ENCODE measurements around the gene ACSL6. TPM values are rescaled to one million over a fixed set of nuclear protein-coding genes. Genes with fewer than 3 reads are reported as not detected.

Gene ACSL6
- polyA plus RNA-seq, 3 donors: 0.11 to 0.64 (median 0.15) TPM

DNA sequence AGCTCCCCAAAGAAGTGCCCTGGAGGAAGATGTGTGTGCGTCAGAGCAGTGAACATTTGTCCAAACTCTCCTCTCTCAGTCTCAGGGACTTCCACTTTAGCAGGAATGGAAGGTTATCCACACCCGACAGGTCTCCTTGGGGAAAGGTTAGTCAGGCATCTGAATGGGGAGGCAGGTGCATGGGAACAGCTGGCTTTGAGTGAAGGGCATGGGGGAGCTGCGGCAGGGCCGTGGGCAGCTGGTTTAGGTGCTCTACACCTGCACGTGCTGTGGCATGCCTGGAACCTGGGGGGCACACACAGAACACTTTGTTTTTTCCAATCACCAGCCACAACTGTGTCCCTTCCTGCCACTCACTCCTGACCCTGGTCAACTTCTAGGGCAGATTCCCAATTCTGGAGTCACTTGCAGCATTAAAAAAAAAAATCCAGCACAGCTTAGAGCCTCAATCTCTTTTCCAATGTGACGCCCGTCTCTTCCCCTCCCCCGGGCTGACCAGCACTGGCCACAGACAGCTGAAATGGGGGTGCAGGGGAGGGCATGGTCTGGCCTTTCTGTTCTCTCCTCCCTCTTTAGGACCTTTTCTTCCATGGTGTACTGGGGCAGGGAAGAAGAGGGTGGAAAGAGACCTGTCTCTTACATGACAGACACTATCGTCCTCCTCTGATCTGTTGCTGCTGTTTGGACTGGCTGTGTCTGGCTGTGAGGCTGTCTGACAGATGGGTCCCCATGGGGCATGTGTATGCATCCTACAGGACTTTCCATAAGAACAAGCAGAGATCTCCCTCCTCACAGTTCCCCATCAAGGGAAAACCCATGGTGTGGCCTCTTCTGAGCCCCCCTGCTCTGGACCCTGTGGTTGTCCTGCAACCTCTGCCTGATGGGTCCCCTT lies 39.4 kb upstream of the ACSL6 start:
- no peak overlapping the region for H3K27ac ChIP-seq (ENCODE audit: low read depth, low read length)
- 76 to 83% (median 79%) methylated on average over 9 of the region's 9 CpGs for WGBS, 3 donors

DNA sequence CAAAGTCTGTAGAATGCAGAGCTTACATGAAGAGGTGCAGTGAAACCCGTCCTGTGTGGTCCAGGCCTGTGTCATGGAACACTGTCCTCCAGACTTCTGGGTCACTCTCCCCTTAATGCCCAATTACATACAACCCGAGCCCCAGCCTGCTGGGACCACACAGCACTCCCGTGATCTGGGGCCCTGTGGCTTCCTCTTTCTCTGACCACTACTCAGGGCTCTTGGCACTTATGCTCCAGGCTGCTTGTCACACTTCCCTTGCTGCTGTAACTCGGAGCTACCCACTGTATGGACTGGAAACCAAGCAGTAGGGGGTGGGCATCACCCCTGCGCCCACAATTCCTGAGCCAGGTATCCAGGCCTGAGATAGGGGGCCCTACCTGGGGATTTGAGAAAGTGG lies 38.7 kb upstream of the ACSL6 start:
- H3K27ac ChIP-seq (ENCODE audit: low read depth, low read length): no peak overlapping the region
- 46 to 62% (median 54%) methylated on average over 5 of the region's 5 CpGs for WGBS, 3 donors

DNA sequence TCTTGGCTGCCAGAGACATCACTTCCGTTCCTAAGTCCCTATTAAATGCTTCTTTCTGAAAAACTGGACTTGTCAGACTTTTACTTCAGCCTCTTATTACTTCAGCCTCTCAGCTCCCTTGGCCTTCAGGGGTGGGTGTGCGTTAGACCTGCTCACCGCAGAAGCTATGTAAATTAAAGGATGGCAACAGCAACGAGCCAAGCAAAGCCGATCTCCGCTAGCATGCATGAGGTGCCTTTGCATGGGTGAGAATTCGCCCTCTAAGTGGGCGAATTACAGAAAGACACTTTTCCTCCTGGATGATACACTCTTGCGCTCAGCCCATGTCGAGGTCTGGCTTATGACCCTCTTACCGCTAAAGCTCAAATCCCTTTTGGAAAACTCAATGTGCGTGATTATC lies 38.1 kb upstream of the ACSL6 start:
- no peak overlapping the region for H3K27ac ChIP-seq (ENCODE audit: low read depth, low read length)
- 89 to 91% (median 91%) methylated on average over 12 of the region's 12 CpGs for WGBS, 3 donors

DNA sequence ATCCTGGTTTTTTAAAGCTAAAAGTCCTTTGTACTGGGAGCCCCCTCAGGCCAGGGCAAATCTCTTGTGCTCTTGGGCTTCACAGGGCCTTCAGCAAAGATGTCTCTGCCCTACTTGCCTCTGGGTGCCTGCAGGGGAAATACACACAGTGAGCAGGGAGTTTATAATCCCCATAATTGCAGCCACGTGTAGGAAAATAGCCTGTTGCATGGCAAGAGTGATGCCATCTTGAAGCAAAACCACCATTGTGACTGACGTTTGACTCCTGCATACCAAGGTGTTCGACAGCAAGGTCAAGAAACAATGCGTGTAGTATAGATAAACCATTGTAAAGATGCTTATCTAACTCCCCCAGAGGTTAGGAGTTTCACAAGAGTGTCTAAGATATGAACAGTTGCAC lies 37.6 kb upstream of the ACSL6 start:
- H3K27ac ChIP-seq (ENCODE audit: low read depth, low read length): no peak overlapping the region
- WGBS, 3 donors: 55 to 56% (median 55%) methylated on average over 4 of the region's 4 CpGs

DNA sequence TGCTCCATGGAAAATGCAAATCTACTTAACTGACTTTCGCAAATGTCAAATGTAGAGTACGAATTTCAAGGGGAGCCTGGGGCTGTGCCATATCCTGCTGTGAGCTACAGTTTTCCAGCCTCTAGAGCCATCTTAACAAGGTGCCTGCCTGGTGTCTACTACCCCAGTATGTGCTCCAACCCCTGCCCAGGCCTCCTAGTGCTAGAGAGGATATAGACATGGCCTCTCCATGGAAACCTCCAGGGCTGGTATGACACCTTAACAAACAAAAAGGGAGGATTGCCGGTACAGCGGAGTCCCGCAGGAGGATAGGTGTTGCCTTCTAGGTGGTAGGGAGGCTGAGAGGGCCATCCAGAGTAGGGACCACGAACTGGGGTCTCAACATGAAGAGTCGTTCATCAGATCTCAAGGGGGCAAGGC lies 35.4 kb upstream of the ACSL6 start:
- H3K27ac ChIP-seq (ENCODE audit: low read depth, low read length): no peak overlapping the region
- 70 to 82% (median 80%) methylated on average over 7 of the region's 7 CpGs for WGBS, 3 donors

DNA sequence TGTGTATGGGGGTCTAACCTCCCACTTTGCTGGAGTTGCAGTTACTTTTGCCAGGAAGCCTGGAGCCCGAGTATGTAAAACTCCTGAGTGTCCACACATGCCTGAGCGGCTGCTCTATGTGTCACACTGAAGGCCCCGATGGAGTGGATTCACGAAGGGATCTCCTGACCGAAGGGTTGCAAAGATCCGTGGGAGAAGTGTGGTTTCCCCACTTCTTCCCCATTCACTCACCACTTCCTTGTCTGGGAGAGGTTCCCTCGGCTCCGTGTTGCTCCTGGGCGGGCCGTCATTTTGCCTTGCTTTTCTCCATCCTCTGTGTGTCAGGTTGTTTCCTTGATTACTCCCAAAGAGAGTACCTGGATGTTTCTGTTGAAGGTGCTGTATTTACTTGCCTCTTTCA lies 32.7 kb upstream of the ACSL6 start:
- no peak overlapping the region for H3K27ac ChIP-seq (ENCODE audit: low read depth, low read length)
- WGBS, 3 donors: 49 to 86% (median 69%) methylated on average over 10 of the region's 10 CpGs

DNA sequence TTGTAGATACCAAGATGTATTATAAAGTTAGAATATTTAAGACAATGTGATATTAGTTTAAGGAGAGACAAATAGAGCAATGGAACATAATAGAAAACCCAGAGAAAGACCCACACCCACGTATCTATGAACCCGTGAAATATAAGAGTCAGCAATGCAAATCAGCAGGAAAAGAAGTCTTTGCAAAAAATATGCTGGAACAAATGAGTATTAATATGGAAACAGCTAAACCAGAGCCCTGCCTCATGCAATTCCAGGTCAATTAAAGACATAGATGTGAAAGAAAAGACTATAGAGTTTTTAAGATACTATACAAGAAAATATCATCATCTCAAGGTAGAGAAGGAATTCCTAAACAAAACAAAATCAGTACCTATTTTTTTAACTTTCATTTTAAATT lies 25.9 kb upstream of the ACSL6 start:
- WGBS, 3 donors: 34 to 64% (median 63%) methylated on average over 2 of the region's 2 CpGs
- no peak overlapping the region for H3K27ac ChIP-seq (ENCODE audit: low read depth, low read length)

DNA sequence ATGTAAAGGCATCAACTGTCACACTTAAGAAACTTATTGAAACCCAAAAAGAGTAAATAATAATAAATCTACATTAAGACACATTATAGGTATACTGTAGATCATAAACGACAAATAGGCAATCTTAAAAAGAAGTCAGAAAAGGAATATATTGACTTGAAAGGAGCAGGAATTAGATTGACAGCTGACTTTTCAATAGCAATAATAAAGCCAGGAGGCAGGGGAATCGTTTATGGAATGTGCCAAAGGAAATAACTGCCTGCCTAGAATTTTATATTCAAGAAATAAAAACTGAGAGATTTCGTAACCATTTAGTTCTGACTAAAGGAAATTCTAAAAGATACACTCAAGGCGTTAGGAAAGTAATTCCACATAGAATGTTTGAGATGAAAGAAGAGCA lies 21.7 kb upstream of the ACSL6 start:
- 57 to 59% (median 59%) methylated on average over 4 of the region's 4 CpGs for WGBS, 3 donors

DNA sequence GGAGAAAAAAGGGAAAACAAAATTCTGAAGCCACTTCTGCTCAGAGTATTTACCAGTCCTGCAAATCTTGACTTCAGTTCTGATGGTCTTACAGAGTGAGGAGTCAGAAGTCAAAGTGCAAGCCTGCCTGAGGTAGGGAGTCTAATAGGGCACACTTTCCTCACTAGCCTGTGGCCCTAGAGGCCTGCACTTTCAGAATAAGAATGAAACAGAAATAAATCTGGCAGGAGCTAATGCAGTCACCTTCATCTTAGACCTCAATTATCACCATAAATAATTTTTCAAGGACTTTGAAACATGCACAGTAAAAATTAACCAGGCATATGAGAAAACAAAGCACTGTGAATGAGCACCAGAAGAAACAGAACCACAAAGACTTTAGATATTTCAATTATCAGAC lies 20.7 kb upstream of the ACSL6 start:
- no peak overlapping the region for H3K27ac ChIP-seq (ENCODE audit: low read depth, low read length)

More for the DNA sequence above, 21.7 kb upstream of the ACSL6 start:
- no peak overlapping the region for H3K27ac ChIP-seq (ENCODE audit: low read depth, low read length)

DNA sequence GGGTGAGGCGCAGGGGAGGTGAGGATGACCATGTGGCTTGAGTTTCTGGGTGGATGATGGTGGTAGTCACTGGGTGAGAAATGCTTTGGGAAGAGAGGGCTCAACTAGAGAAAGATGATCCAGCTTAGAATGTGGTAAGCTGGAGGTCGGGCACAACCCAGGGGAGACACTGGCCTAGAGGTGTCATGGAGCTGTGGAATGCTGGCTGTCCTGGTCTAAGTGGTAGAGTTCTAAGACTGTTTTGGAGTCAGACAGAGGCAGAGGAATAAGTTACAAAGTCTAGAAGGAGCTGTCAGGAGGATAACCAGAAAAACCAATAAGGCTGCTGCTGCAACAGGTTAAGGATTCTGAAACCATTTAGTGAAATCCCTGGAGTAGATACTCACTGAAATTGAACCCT lies 19.2 kb upstream of the ACSL6 start:
- WGBS, 3 donors: 83 to 98% (median 90%) methylated on average over 2 of the region's 2 CpGs
- no peak overlapping the region for H3K27ac ChIP-seq (ENCODE audit: low read depth, low read length)

DNA sequence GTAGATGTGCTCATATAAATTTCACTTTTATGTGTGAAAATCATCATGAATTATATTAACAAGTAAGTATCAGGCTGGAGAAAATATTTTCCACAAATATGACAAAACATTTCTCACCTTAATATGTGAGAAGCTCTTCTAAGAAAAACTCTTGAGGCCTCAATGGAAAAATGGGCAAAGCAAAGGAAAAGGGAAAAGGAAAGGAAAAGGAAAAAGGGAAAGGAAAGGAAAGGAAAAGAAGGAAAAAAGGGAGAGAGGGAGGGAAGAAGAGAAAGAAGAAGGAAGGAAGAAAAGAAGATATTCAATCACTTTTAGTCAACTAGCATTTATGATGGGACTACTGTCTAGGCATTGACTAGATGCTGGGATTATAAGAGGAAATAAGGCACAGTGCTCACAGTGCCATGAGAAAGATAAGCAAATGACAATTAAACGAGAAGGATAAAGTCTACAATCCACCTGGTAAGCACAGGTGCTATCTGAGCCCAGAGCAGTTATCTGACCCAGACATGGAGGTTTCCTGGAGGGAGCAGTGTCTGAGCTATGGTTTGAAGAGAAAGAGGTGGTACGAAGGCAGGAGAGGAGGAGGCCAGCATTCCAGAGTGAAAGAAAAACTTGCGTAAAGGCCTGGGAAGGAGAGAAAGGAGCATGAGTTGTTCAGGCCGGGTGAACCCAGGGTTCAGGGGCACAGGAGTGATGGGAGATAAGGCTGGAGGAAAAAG lies 18.3 kb upstream of the ACSL6 start:
- WGBS, 3 donors: 70 to 84% (median 78%) methylated on average over 4 of the region's 4 CpGs
- no peak overlapping the region for H3K27ac ChIP-seq (ENCODE audit: low read depth, low read length)

DNA sequence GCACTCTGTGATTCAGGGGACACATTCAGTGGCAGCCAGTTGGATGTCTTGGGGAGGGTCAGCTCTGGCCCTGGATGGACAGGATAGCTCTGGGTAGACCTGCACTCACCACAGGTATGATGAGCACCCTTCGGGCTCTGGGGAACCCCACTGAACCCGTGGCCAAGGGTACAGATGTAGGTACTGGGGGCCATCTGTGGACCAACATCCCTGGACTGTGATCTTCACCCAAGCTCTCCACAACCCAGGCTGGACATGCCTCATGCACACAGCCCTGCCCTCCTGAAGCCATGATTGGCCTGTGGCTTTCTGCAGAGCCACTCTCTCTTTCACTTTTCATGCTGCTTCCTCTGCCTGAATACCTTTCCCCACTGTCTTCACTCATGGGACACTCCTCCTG lies 15.6 kb upstream of the ACSL6 start:
- no peak overlapping the region for H3K27ac ChIP-seq (ENCODE audit: low read depth, low read length)
- 80 to 95% (median 85%) methylated on average over 2 of the region's 2 CpGs for WGBS, 3 donors

DNA sequence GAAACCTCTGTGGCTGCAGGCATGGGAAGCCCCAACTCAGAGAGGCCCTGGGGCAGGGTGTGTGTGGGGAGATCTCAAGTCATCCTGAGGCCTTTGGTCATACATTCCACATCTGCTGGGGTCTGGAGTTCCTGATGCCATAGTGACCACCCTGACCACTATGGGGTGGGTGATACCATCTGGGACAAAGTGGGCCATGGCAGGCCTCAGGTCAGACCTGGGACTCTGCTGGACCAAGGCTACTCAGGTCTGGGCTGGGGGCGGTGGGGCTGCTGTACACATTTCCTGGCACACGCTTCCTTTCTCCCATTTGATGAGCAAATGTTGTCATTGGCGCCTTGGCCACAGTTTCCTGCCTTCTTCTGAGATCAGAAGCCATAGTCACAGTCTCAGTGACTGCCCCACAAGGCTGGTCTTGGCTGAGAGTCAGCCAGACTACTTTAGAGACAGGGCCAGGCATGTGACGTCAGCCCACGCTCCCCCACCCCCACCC lies 15.1 kb upstream of the ACSL6 start:
- WGBS, 3 donors: 61 to 70% (median 68%) methylated on average over 5 of the region's 5 CpGs

DNA sequence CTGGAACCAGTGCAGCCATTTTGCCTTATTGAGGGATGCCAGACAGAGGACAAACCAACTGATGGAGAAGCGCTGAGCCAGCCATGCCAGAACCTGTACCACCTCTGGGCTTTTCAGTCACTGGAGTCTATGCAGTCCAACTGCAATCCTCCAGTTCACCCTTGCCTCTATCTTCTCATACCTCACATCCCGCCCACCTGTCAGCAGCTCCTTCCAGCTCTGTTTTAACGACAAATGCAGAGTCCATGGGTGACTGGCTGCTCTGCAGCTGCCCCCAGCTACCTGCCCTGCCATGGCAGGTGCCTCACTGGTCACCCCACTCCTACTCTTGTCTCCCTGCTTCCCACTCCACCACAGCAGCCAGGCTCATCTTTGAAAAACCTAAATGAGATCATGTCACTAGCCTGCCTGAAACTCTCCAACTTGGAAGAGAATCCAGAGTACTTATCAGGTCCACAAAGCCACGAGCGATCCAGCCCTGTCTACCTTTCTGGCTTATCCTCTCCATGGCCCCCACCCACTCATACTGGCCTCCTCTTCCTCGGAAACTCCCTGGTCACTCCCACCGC lies 14.0 kb upstream of the ACSL6 start:
- 78 to 90% (median 89%) methylated on average over 7 of the region's 7 CpGs for whole genome bisulfite sequencing, 3 donors
- no peak overlapping the region for H3K27ac ChIP-seq (ENCODE audit: low read depth, low read length)

More for the DNA sequence above, 15.1 kb upstream of the ACSL6 start:
- H3K27ac ChIP-seq (ENCODE audit: low read depth, low read length): no peak overlapping the region

DNA sequence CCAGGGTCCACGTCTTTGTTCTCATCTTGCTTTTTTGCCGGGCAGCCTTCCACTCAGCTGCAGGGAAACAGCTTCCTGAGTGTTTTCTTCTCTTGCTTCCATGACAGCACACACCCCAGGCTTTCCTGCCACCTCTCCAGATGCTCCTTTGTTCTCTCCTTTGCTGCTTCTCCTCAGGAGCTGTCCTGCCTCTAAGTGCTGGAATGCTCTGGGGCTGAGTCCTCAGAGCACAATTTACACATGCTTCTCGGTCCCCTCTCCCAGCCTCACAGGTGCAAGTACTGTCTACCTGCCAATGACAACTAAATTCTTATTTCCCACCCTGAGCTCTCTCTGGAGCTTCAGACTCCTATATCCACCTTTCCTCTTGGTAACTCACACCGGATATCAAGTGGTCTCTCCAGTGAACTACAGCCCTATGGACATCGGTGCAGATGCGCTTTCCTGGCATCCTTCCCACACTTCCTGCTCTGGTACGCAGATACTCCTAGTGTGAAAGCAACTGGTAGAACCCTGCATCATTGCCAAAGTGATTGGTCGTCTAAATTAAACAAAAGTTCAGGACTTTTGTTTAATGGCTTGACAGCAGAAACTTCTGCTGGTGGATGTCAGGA lies 13.4 kb upstream of the ACSL6 start:
- 63 to 67% (median 64%) methylated on average over 8 of the region's 8 CpGs for WGBS, 3 donors
- no peak overlapping the region for H3K27ac ChIP-seq (ENCODE audit: low read depth, low read length)

DNA sequence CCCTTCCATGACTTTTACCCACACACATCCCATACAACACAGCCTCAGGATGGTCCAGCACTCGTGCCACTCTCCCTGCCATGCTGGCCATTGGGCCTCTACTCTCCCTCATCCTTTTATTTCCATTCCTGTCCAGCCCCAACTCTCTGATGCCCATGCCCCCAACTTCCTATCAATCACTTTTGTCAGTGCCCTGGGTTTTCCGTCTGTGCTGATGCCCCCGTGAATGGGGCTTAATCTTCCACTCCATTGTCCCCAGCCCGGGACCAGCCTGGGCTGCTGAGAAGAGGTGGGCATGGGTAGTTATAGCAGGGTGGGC lies 12.6 kb upstream of the ACSL6 start:
- 44 to 88% (median 81%) methylated on average over 4 of the region's 4 CpGs for WGBS, 3 donors

DNA sequence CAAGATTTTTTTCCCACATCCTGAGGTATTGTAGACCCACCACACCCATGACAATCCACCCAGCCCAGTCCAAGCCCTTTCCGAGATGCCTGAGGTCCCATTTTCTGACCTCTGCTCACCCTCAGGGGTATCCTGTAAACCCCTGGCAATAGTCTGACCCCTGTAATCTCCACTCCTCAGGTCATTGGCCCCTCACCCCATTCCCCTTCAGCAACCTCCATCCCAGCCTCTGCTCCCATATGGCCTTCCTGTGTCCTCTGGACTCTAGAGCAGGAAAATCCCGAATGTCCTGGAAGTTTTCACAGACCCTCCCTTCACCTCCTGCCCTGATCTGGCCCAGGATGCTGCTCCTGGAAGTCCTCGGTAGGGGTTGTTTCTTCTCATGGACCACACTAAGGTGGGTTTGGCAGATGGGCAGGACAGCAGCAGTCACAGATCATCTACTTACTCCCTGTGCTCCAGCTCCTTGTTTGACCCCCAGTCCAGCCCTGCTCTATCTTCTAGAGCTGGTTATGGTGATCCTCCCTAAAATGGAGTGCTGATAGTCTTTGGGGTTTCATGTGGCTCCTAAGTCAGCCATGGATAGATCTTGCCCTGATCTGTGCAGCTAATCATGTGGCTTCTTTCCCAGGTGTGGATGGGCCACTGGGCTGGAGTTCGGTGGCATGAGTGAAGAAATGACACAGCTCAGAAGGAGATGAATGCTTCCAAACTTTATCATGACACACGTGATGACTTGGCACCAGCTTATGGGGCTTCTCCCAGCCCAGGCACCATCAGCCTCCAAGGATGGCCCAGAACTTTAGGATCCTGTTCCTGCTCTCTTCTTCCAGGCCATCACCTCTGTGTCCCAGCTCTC lies 12.0 kb upstream of the ACSL6 start:
- 62 to 68% (median 66%) methylated on average over 5 of the region's 5 CpGs for WGBS, 3 donors
- no peak overlapping the region for H3K27ac ChIP-seq (ENCODE audit: low read depth, low read length)

More for the DNA sequence above, 12.6 kb upstream of the ACSL6 start:
- H3K27ac ChIP-seq (ENCODE audit: low read depth, low read length): no peak overlapping the region

DNA sequence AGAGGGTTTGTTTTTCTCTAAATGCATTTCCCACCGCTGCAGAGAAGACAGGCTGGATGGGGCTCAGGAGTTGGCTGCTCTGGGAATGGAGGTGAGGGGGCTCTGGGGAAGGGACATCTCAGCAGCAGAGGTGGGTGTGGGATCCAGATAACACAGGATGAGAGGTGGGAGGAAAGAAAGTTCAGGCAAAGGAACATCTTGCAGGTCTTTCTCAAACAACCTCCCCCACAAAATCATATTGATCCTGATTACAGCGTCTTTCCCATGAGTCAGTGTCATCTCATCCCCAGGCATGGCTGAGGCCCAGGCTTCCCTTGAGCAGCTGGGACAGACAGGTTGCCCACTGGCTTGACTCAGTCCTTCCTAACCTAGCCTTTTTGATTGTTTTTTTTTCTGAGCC lies 11.3 kb upstream of the ACSL6 start:
- no peak overlapping the region for H3K27ac ChIP-seq (ENCODE audit: low read depth, low read length)
- 69 to 85% (median 78%) methylated on average over 2 of the region's 2 CpGs for WGBS, 3 donors
